ENCODE results near the gene ART5.
"Not testable (repeated sequence)": the region's sequence is repeated elsewhere in the genome, so short reads cannot be mapped to it uniquely, and the experiment has no call there.

ART5 gene

DNA sequence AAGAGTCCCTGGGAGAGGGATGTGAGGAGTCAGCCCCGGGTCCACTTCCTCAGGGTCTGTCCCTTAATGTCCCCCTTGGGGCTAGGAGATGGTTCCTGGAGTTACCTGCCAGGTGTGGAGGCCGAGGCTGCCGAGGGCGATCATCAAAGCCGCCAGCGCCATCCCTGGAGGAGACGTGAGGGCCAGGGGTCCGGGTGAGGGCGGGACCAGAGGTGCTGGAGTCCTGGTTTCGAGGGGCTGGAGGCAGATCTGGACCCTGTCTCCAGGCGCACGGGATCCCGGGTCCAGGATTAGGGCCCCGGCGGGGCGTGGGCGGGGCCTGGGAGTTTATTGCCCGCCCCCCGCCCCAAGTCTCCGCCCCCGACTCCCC, at the start of gene ART5:
TSS of gene ART5 (minus strand) at position 292 of the 370 bp plus-strand sequence. CDS start at position 162, 130 bp downstream.
- no peak for DNase-seq

- no peak for DNase-seq
Observed at GRCh38 chr11:3686751-3687150, 45.0 kb upstream of the ART5 start.

DNA sequence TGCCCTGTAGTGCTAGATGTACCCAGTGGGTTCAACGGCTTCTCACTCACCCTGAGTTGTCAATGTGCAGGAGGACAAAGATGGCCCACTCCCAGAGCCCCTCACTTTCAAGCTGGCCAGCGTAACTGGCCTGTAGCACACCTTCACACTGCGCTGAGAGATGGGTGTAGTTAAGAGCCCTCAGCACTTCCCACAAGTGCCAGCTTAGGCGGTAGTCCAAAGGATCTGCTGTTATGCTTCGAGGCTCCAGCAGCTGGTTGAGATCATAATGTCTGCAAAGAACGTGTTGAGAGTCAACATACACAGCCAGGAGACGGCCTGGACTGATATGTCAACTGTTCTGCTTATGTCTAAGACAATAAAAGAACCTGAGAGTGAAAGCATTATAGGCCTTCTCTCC, 44.1 kb upstream of the ART5 start:
- no peak for DNase-seq

DNA sequence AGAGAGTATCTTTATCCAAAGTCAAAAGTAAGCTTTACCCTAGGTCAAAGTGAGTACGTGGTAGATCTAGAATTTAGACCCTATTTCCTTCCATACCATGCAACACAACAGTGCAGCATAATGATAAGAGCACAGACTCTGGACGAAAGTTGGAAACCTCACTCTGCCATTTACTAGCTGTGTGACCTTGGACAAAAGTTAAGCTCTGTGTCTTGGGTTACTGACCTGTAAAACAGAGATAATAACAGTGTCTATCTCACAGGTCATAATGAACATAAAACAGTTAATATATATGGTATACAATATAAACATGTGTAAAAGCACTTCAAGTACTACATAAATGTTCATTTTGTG, 43.0 kb upstream of the ART5 start:
- no peak for DNase-seq

GRCh38 chr11:3684129-3684818, 42.5 kb upstream of the ART5 start:
- DNase-seq, result no peak

DNA sequence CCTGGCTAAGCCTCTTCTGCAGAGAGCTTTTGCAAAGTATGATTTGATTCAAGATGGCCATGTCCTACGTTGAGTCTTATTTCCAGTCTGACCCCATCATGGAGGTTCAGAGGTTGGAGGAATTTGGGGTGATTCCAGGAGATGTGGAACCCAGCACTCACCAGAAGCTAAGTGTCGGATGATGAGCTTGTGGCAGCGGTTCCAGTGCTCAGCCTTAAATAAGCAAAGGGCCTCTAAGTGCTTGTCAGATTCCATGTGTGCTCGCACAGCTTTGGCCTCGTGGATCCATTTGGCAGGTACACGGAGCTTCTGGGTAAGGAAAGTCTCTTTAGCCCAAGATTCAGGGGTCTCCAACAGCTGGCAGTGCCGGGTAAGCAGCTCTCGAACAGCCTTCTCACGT, 41.2 kb upstream of the ART5 start:
- DNase-seq, result no peak

GRCh38 chr11:3679077-3679476, 37.3 kb upstream of the ART5 start:
- DNase-seq, result no peak

DNA sequence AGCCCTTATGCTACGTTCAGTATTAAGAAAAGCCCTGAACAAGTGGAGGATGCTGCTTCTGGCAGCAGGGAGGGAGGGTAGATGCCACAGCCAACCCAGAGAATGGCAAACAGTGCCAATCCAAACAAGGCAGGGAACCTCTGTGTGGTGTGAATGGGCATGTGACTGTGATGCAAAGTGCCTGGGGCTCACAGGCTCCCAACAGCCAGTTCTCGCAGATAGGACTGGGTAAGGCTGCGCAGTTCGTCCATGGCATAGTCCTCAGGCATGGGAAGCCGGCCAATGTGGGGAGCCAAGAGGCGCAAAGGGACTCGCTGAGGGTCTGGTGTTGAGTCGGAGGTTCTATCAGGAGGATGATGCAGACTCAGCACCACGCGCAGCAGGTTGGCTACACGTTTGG, 34.2 kb upstream of the ART5 start:
- no peak for DNase-seq

GRCh38 chr11:3674189-3674588, 32.4 kb upstream of the ART5 start:
- no peak for DNase-seq

GRCh38 chr11:3671334-3672254, 29.8 kb upstream of the ART5 start, which contains the start of gene CHRNA10:
Gene CHRNA10, minus strand, starts transcription at chr11:3671384. Its CDS starts 72 bp downstream, at chr11:3671312.
- no peak for DNase-seq

DNA sequence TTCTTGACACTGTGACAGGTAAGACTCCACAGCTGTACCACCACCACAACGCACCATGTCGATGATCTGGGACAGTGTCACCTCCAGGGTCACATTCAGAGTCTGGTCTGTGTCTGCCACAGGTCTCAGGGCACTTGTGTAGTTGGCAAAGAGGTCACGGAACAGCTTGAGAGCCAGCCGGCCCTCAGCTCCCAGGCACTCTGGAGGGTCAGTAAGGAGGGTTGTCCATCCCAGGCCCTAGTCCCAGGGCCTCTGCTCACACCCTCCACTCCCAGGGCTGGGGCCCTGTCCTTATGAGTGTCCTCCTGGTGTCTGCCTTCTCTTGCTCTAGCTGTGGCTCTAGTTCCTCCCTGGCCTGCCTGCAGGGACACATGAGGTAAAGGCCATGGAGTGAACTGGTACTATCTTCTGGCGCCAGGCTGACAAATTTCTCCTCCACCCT, 28.0 kb upstream of the ART5 start:
- DNase-seq, result no peak

DNA sequence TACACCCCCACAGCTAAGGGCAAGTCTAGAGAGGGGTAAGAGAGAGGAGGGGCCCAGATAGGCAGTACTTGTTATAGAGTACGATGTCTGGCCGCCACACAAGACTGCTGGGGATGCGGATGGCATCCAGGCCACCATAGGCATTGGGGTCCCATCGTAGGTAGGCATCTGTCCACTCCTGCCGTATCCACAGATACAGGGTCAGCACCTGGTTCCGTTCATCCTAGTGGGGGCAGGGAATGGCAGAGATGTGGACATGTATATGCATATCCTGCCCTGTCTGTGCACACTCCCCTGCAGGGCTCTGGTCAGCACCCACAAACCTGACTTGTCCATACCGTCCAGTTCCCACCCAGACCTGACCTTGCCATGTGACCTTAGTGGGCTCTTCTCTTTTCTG, 27.3 kb upstream of the ART5 start:
- DNase-seq, result no peak

DNA sequence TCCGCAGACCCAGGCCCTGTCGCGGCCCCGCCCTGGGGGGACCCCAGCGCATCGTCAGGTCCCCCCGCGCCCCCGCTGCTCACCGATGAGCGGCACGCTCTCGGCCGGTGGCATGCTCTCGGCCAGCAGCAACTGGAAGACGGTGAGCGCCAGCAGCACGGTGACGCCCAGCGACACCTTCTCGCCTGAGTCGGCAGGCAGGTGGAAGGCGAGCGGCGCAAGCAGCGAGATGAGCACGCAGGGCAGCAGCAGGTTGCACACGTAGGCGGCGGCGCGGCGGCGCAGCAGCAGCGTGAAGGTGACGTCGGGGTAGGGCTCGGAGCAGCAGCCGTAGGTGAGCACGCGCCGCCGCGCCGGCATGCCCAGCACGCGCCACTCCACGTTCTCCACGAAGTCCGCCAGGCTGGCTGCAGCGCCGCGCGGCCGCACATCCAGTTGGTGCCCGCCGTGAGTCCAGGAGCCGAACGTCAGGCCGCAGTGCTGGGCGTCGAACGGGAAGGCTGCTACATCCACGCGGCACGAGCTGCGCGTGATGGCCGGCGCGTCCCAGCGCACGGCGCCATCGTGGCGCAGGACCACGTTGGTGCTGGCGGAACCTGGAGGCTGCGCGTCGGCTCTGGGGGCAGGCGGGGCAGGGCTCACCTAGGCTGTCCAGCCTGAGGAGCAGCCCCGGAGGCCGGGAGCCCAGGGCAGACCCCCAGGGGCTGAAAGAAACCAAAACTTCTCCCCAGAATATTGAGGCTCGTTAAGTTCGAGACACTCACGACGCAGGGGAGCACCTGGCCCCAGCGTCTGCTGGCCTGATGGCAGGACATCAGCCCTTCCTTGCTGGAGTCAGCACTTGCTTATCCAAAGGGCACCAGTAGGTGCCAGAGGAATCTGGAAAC, 25.6 kb upstream of the ART5 start:
- DNase-seq, result no peak

GRCh38 chr11:3666023-3666530, 24.3 kb upstream of the ART5 start:
- DNase-seq, result no peak

- DNase-seq, result no peak
Observed at GRCh38 chr11:3665336-3666022, 23.7 kb upstream of the ART5 start.

DNA sequence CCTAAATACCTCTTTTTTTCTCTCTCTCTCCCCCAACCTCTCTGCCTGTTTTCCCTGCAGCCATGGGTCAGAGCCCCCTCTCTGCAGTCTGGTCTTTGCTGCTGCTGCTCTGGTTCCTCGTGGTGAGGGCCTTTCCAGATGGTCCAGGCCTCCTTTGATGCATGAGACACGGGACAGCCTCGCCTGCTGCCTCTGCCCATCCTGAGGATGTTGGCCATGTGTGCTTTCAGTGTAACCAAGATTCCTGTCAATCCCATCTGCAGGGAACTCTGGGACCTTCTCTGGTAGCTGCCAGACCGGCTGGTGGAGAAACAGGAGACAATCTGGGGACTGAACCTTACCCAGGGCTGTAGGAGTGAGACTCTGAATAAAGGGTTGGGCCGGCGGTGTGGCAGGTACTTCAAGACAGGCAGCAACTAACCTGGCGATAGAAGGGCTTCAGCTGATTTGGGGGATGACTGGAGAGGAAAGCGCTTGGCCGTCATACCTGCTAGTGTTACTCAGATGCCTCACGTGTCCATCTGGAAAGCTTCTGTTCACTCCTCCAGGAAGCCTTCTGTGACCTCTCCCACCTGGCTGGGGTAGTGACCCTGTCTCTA, 22.3 kb upstream of the ART5 start:
- no peak for DNase-seq

GRCh38 chr11:3662856-3663255, 21.1 kb upstream of the ART5 start:
- no peak for DNase-seq

DNA sequence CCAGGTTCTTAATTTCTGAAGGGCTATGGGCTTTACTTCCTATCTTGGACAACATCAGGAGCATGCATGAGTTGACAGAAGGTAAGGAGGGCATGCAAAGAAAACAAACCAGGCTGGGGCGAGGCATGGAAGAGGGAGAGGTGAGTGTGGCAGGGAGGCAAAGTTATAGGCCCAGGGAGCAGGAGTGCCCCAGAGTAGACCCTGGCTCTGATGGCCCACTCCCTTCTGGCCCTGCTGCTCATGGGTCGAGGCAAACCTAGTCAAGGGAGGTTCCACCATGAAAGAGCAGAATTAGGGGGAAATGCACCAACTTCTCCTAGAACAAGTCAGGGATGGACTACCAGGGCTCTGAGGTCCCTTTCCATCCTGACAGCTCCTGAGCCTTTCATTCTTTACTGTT, 19.2 kb upstream of the ART5 start:
- no peak for DNase-seq

- no peak for DNase-seq
Observed at GRCh38 chr11:3659595-3660515, 18.1 kb upstream of the ART5 start.

GRCh38 chr11:3658252-3658651, 16.5 kb upstream of the ART5 start:
- DNase-seq, result no peak

DNA sequence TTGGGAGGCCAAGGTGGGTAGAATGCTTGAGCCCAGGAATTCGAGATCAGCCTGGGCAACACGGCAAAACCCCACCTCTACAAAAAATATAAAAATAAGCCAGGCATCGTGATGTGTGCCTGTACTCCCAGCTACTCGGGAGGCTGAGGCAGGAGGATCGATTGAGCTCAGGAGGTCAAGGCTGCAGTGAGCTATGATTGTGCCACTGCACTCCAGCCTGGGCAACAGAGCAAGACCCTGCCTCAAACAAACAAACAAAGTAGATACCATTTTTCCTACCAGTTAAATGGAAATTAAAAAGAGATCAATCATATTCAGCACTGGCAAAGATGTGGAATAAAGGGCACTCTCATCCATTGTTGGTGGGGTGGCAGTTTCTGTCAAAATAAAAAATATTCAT, 15.5 kb upstream of the ART5 start:
- DNase-seq, result not testable (repeated sequence)
